GM19025 (cell line): Measurements from ENCODE around the gene CDC6.

ENCODE experiments used
- ATAC-seq: cut with Tn5 transposase; IDR thresholded peaks from one replicate; pipeline ENCODE4 v1.9.1; 2021; ENCODE audit warnings: mild to moderate bottlenecking, low read depth, moderate library complexity; ENCODE audit not compliant: unreplicated experiment

The CDC6 gene

GRCh38 chr17:40320756-40321523, 33.3 kb downstream of the CDC6 start:
- ATAC-seq = no peak

- no peak for ATAC-seq
Measured at GRCh38 chr17:40321524-40321929, 33.8 kb downstream of the CDC6 start.

GRCh38 chr17:40321961-40322357, 34.3 kb downstream of the CDC6 start:
- no peak for ATAC-seq

- ATAC-seq = no peak
Measured at GRCh38 chr17:40322358-40323315, 35.0 kb downstream of the CDC6 start.

- ATAC-seq = no peak
Measured at GRCh38 chr17:40323391-40324381, 36.0 kb downstream of the CDC6 start.

- no peak for ATAC-seq
Measured at GRCh38 chr17:40325156-40326013, 37.7 kb downstream of the CDC6 start.

GRCh38 chr17:40326014-40326831, 38.5 kb downstream of the CDC6 start:
- no peak for ATAC-seq

- no peak for ATAC-seq
Measured at GRCh38 chr17:40326832-40327199, 39.1 kb downstream of the CDC6 start.

GRCh38 chr17:40327244-40327729, 39.6 kb downstream of the CDC6 start:
- no peak for ATAC-seq

- ATAC-seq = no peak
Measured at GRCh38 chr17:40327735-40328385, 40.2 kb downstream of the CDC6 start.

GRCh38 chr17:40328386-40328766, 40.7 kb downstream of the CDC6 start:
- no peak for ATAC-seq

- no peak for ATAC-seq
Measured at GRCh38 chr17:40329839-40330794, 42.4 kb downstream of the CDC6 start.

GRCh38 chr17:40330850-40331470, 43.3 kb downstream of the CDC6 start:
- no peak for ATAC-seq

- ATAC-seq = no peak
Measured at GRCh38 chr17:40331743-40332641, 44.3 kb downstream of the CDC6 start.

GRCh38 chr17:40333781-40334448, 46.2 kb downstream of the CDC6 start:
- no peak for ATAC-seq
